Mesendoderm (in vitro differentiated cells): ENCODE measurements around the gene RASGEF1C.

ENCODE experiments used
- DNase-seq: peaks from one replicate; pipeline ENCODE4 v3.0.0; 2013
- H2AK5ac ChIP-seq: 2 replicates; pipeline ENCODE4 v1.6.1; 2013; ENCODE audit warnings: low read length, inconsistent platforms
- H2BK120ac ChIP-seq: 2 replicates; pipeline ENCODE4 v1.6.1; 2013; ENCODE audit warnings: low read depth, mild to moderate bottlenecking, low read length, moderate library complexity, mixed read lengths
- H2BK15ac ChIP-seq: replicated peaks from 2 replicates; pipeline ENCODE4 v1.6.1; 2013; ENCODE audit warnings: low read depth, mild to moderate bottlenecking, moderate library complexity
- H2BK5ac ChIP-seq: 2 replicates; pipeline ENCODE4 v1.6.1; 2013; ENCODE audit warnings: low read length, inconsistent platforms
- H3K18ac ChIP-seq: 2 replicates; pipeline ENCODE4 v1.6.1; 2013; ENCODE audit warnings: mild to moderate bottlenecking, low read length, mixed read lengths
- H3K23ac ChIP-seq: one replicate; pipeline ENCODE4 v1.6.1; 2013; ENCODE audit warnings: low read length
- H3K27ac ChIP-seq: 2 replicates; pipeline ENCODE4 v1.5.1; 2013; ENCODE audit warnings: low read depth, mild to moderate bottlenecking, inconsistent platforms, low read length, moderate library complexity
- H3K27me3 ChIP-seq: 2 replicates; pipeline ENCODE4 v1.6.1; 2013; ENCODE audit warnings: low read length, control low read depth, mild to moderate bottlenecking, inconsistent platforms; ENCODE audit not compliant: insufficient read depth, poor library complexity
- H3K36me3 ChIP-seq: 2 replicates; pipeline ENCODE4 v1.6.1; 2013; ENCODE audit warnings: low read length, inconsistent platforms; ENCODE audit not compliant: control insufficient read depth, insufficient read depth
- H3K4ac ChIP-seq: one replicate; pipeline ENCODE4 v1.6.1; 2013; ENCODE audit warnings: low read depth, mild to moderate bottlenecking, low read length, moderate library complexity
- H3K4me1 ChIP-seq: 2 replicates; pipeline ENCODE4 v1.6.1; 2013; ENCODE audit warnings: low read depth, low read length, inconsistent platforms; ENCODE audit not compliant: control insufficient read depth
- H3K4me2 ChIP-seq: 2 replicates; pipeline ENCODE4 v1.6.1; 2013; ENCODE audit warnings: low read length
- H3K4me3 ChIP-seq: 2 replicates; pipeline ENCODE4 v1.5.1; 2013; ENCODE audit warnings: mild to moderate bottlenecking, low read length
- H3K56ac ChIP-seq: one replicate; pipeline ENCODE4 v1.6.1; 2013; ENCODE audit warnings: low read length
- H3K79me1 ChIP-seq: 2 replicates; pipeline ENCODE4 v1.6.1; 2013; ENCODE audit warnings: low read length, inconsistent platforms
- H3K79me2 ChIP-seq: 2 replicates; pipeline ENCODE4 v1.6.1; 2013; ENCODE audit warnings: mild to moderate bottlenecking, low read length; ENCODE audit not compliant: control insufficient read depth, insufficient read depth
- H3K9ac ChIP-seq: 2 replicates; pipeline ENCODE4 v1.6.1; 2013; ENCODE audit warnings: low read length, inconsistent platforms
- H4K5ac ChIP-seq: one replicate; pipeline ENCODE4 v1.6.1; 2013; ENCODE audit warnings: low read length
- H4K8ac ChIP-seq: one replicate; pipeline ENCODE4 v1.6.1; 2013; ENCODE audit warnings: low read depth, mild to moderate bottlenecking, control low read depth, low read length, moderate library complexity
- WGBS: extraction: QIAGEN DNeasy Blood & Tissue Kit; methylation state at CpG from one replicate; pipeline ENCODE4 v1.1.7; 2013; ENCODE audit warnings: low lambda C conversion rate, missing lambda C conversion rate; ENCODE audit not compliant: insufficient coverage; ENCODE audit errors: extremely low coverage; 5-methylcytosine and 5-hydroxymethylcytosine counted together

RASGEF1C gene

DNA sequence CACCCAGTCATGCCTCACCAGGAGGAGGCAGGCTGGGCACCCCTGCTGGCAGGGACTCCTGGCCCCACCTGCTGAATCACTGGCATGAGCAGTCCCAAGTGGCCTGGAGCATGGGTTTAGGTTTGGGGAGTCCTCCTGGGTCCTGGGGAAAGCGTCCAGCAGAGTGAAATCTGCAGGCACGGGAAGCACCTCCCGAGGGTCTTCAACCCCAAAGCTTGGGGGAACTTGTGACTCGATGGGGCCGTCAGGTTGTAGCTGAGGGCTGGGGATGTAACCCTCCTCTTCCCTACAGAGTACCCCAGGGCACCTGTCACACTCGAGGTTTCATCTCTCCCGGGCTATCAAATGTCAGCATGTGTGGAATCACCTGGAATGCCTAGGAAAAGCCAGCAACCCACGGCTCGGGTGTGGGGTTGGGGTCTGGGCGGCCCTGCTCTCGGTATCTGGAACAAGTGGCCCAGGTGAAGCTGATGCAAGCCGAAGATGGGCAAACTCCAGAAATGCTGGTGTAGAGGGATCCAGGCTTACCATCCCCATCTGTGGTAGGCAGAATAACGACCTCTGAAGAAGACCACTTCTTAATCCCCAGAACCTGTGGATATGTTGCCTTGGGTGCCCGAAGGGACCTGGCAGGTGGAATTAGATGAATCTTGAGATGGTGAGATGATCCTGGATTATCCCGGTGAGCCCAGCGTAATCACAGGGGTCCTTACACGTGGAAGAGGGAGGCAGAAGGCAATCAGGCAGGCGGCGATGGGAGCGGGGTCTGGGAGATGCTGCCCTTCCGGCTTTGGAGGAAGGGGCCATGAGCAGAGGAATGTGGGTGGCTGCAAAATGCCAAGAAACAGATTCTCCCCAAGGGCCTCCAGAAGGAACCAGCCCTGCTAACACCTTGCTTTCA, 6.1 kb upstream of the RASGEF1C start:
- DNase-seq: no peak
- Histone ChIP-seq H3K18ac (no peak overlapping the region), H2BK5ac (no peak overlapping the region)

DNA sequence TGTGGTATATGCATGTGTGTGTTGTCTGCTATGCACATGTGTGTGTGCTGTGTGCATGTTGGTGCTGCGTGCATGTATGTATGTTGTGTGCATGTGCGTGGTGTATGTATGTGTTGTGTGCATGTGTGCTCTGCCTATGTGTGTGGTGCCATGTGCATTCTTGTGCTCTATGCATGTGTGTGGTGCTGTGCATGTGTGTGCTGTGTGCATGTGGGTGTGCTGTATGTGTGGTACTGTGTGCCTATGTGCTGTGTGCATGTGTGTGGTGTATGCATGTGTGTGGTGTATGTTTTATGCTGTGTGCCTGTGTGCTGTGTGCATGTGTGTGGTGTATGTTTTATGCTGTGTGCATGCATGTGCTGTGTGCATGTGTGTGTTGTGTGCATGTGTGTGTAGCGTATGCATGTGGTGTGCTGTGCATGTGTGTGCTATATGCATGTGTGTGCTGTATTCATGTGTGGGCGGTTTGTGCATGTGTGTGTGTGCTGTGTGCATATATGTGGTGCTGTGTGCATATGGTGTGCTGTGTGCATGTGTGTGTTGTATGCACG, 4.7 kb upstream of the RASGEF1C start:
- Histone ChIP-seq H3K4me1 (no peaks in the 10 kb centered on the region), H3K56ac (no peak overlapping the region), H3K79me1 (no peaks in the 10 kb centered on the region), H3K4ac (no peak overlapping the region), H2BK5ac (no peak overlapping the region), H2BK15ac (no peak overlapping the region), H3K9ac (no peak overlapping the region), H3K18ac (no peak overlapping the region), H2BK120ac (no peak overlapping the region), H4K8ac (no peak overlapping the region), H2AK5ac (no peak overlapping the region), H3K36me3 (no peaks in the 10 kb centered on the region), H3K4me3 (no peak overlapping the region), H3K27ac (no peak overlapping the region), H3K27me3 (no peaks in the 10 kb centered on the region), H3K79me2 (no peaks in the 10 kb centered on the region), H4K5ac (no peak overlapping the region), H3K23ac (no peak overlapping the region), H3K4me2 (no peak overlapping the region)
- DNase-seq: no peak
- no CpG with 5 or more reads among the region's 5 CpGs for WGBS

More for the DNA sequence above, 6.1 kb upstream of the RASGEF1C start:
- H3K27me3 ChIP-seq: no peaks in the 10 kb centered on the region
- no peak overlapping the region for H4K5ac ChIP-seq
- H3K4me3 ChIP-seq: no peak overlapping the region
- no peak overlapping the region for H3K4ac ChIP-seq
- H3K4me1 ChIP-seq: no peaks in the 10 kb centered on the region
- no peak overlapping the region for H2BK120ac ChIP-seq
- H3K27ac ChIP-seq: no peak overlapping the region
- H3K79me2 ChIP-seq: no peaks in the 10 kb centered on the region
- H2AK5ac ChIP-seq: no peak overlapping the region
- H3K56ac ChIP-seq: no peak overlapping the region
- no peak overlapping the region for H4K8ac ChIP-seq
- no peak overlapping the region for H3K23ac ChIP-seq
- H3K79me1 ChIP-seq: no peaks in the 10 kb centered on the region
- no peak overlapping the region for H3K4me2 ChIP-seq
- no peaks in the 10 kb centered on the region for H3K36me3 ChIP-seq
- no peak overlapping the region for H2BK15ac ChIP-seq
- WGBS: no CpG with 5 or more reads among the region's 21 CpGs
- no peak overlapping the region for H3K9ac ChIP-seq

DNA sequence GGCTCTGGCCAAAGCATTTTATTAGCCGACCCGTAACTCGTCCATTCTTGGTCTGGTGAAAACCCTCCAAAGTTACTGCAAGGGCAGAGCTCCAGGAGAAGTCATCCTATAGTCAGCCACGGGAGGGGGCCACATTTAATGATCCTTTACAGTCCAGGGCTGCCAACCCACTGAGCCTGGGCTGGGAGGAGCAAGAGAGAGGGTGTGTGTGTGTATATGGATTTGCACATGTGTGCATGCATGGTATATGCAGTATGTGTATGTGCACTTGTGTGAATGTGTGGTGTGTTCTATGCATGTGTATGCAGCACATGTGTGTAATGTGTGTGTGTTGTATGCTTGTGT, 4.2 kb upstream of the RASGEF1C start:
- Histone ChIP-seq H3K27ac (no peak overlapping the region), H3K23ac (no peak overlapping the region), H2AK5ac (no peak overlapping the region), H3K79me2 (no peaks in the 10 kb centered on the region), H2BK5ac (no peak overlapping the region), H3K27me3 (no peaks in the 10 kb centered on the region), H3K56ac (no peak overlapping the region), H4K5ac (no peak overlapping the region), H3K79me1 (no peaks in the 10 kb centered on the region), H4K8ac (no peak overlapping the region), H3K4ac (no peak overlapping the region), H3K36me3 (no peaks in the 10 kb centered on the region), H2BK15ac (no peak overlapping the region), H3K4me3 (no peak overlapping the region), H3K4me2 (no peak overlapping the region), H3K4me1 (no peaks in the 10 kb centered on the region), H2BK120ac (no peak overlapping the region), H3K9ac (no peak overlapping the region), H3K18ac (no peak overlapping the region)
- WGBS: no CpG with 5 or more reads among the region's 4 CpGs
- no peak for DNase-seq

DNA sequence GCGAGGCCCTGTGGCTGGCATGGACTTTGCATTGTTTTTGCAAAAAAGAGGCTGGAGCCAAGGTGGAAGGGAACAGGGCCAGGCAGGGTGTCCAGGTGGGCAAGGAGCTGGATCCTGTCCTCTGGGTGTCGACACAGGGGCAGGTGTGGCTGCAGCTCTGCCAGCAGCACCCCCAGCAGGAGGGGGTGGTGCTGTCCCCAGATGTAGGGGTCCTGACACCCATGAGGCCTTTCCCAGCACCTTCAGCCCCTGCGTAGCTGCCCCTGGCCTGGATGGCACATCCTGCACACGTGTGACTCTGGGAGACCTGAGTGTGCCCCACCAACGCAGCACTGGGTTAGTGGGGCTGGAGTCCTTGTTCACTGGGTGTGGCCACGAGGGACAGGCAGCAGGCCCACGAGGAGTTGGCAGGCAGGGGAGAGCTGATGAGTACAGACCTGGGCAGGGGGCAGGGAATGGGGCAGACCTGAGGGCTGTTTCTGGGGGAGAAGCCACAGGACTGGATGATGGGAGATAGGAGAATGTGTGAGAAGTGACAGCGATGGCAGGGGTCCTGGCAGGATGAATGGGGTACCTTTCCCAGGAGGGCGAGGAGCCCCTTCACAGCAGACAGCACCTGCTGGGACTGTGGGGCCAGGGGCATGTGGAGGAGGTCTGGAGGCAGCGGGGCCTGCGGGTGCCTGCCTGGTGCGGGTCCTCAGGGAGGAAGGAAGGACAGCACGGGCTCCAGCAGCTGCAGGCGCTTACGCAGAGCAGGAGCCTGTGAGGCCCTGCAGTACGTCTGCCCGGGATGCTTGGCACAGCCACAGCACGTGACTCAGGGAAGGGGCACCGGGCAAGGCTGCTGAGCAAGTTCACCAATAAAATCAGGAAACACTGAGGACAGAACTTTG, 3.6 kb upstream of the RASGEF1C start:
- WGBS: no CpG with 5 or more reads among the region's 19 CpGs
- H2BK15ac ChIP-seq: no peak overlapping the region

DNA sequence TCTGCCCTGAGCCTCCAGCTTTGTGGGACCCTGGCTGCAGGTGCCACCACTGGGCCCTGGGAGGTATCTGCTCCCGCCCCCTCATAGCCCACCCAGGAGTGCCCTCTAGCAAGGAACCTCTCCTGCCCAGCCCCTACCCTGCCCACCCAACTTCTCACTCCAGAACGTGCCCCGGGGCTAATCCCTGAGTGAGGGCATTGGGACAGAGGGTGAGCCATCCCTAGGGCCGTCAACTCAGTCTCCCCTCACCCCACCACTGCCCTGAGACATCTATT, 2.7 kb upstream of the RASGEF1C start:
- Histone ChIP-seq H4K5ac (no peak overlapping the region), H3K4ac (no peak overlapping the region), H4K8ac (no peak overlapping the region), H3K79me2 (no peaks in the 10 kb centered on the region), H3K79me1 (no peaks in the 10 kb centered on the region), H3K27ac (no peak overlapping the region), H2AK5ac (no peak overlapping the region), H3K4me2 (no peak overlapping the region), H3K36me3 (no peaks in the 10 kb centered on the region), H2BK120ac (no peak overlapping the region), H3K4me3 (no peak overlapping the region), H3K56ac (no peak overlapping the region), H2BK15ac (no peak overlapping the region), H3K9ac (no peak overlapping the region), H3K4me1 (no peaks in the 10 kb centered on the region), H3K27me3 (no peaks in the 10 kb centered on the region), H3K18ac (no peak overlapping the region), H2BK5ac (no peak overlapping the region), H3K23ac (no peak overlapping the region)
- no CpG with 5 or more reads among the region's 4 CpGs for WGBS
- no peak for DNase-seq

More for the DNA sequence above, 3.6 kb upstream of the RASGEF1C start:
- no peak for DNase-seq
- Histone ChIP-seq H3K36me3 (no peaks in the 10 kb centered on the region), H3K27ac (no peak overlapping the region), H2BK5ac (no peak overlapping the region), H3K4me2 (no peak overlapping the region), H3K4me3 (no peak overlapping the region), H3K4me1 (no peaks in the 10 kb centered on the region), H3K56ac (no peak overlapping the region), H3K79me2 (no peaks in the 10 kb centered on the region), H2BK120ac (no peak overlapping the region), H4K5ac (no peak overlapping the region), H3K27me3 (no peaks in the 10 kb centered on the region), H3K4ac (no peak overlapping the region), H4K8ac (no peak overlapping the region), H3K23ac (no peak overlapping the region), H2AK5ac (no peak overlapping the region), H3K79me1 (no peaks in the 10 kb centered on the region), H3K18ac (no peak overlapping the region), H3K9ac (no peak overlapping the region)
